ENCODE results near the gene FLNB. TPM values are rescaled to one million over a fixed set of nuclear protein-coding genes. Genes with fewer than 3 reads are reported as not detected.
A peak's percentile ranks its signal among the peaks of the same experiment; 100 is the strongest.

Gene FLNB
- total and polyA plus RNA-seq, 2 of the 13 experiments (the other 11 are each of a cell fraction or from before 2014, with no cell fraction given), result 106 to 130 TPM

- no peak for TF ChIP-seq CSRNP2 (CRISPR knock-in tag; conservative IDR thresholded peaks at IDR 0.05; ENCODE audit: low read depth)
- peak; percentile 87; the same call in 1 of the 2 replicates for TF ChIP-seq NCOR1 (IDR thresholded peaks at IDR 0.05; ENCODE audit: borderline replicate concordance, low read length)
- no peak for TF ChIP-seq MEIS2 (CRISPR knock-in tag; IDR thresholded peaks at IDR 0.05)
- no peak for TF ChIP-seq ZNF83 (CRISPR knock-in tag; IDR thresholded peaks at IDR 0.05; ENCODE audit: borderline replicate concordance)
- TF ChIP-seq SAP130 (CRISPR knock-in tag; IDR thresholded peaks at IDR 0.05; ENCODE audit: low read depth), result peak; percentile 53
- 0 out of 2 replicates have a peak, but pooled peaks have one; percentile 78 for TF ChIP-seq WIZ (CRISPR knock-in tag; IDR thresholded peaks at IDR 0.05)
- no peak for TF ChIP-seq ZFP1 (CRISPR knock-in tag; IDR thresholded peaks at IDR 0.05)
- TF ChIP-seq ZNF564 (CRISPR knock-in tag; IDR thresholded peaks at IDR 0.05), result no peak
- peak; percentile 39; the same call in 1 of the 2 replicates for TF ChIP-seq ZNF281 (CRISPR knock-in tag; IDR thresholded peaks at IDR 0.05; ENCODE audit: borderline replicate concordance)
- TF ChIP-seq ZC3H4 (CRISPR knock-in tag; IDR thresholded peaks at IDR 0.05; ENCODE audit: borderline replicate concordance), result no peak
- no peak for TF ChIP-seq ZNF30 (CRISPR knock-in tag; IDR thresholded peaks at IDR 0.05)
- TF ChIP-seq HOXA7 (CRISPR knock-in tag; IDR thresholded peaks at IDR 0.05), result no peak
- no peak for TF ChIP-seq RNF2 (conservative IDR thresholded peaks at IDR 0.05; ENCODE audit: low read depth)
- TF ChIP-seq ZNF382 (CRISPR knock-in tag; IDR thresholded peaks at IDR 0.05; ENCODE audit: borderline replicate concordance), result no peak
- no peak for TF ChIP-seq POGK (CRISPR knock-in tag; conservative IDR thresholded peaks at IDR 0.05)
- TF ChIP-seq ZFP91 (CRISPR knock-in tag; IDR thresholded peaks at IDR 0.05; ENCODE audit: borderline replicate concordance), result peak; percentile 62
- no peak for TF ChIP-seq GLMP (CRISPR knock-in tag; IDR thresholded peaks at IDR 0.05; ENCODE audit: borderline replicate concordance)
- no peak for TF ChIP-seq TCF12 (IDR thresholded peaks at IDR 0.05)
- no peak for TF ChIP-seq TCF12 (CRISPR knock-in tag; IDR thresholded peaks at IDR 0.05)
- no peak for TF ChIP-seq KLF13 (CRISPR knock-in tag; IDR thresholded peaks at IDR 0.05)
- peak; percentile 84 for TF ChIP-seq MED1 (CRISPR knock-in tag; IDR thresholded peaks at IDR 0.05)
- TF ChIP-seq ZBTB38 (CRISPR knock-in tag; IDR thresholded peaks at IDR 0.05), result no peak
Measured at GRCh38 chr3:58191361-58191991, 183.3 kb downstream of the FLNB start (continued).
